IMR-90 (cell line): ENCODE results near the gene ADGRL3. TPM values are rescaled to one million over a fixed set of nuclear protein-coding genes. Genes with fewer than 3 reads are reported as not detected.

Experiments used
- ATAC-seq: fragments of 200-7000 bp; cut with Tn5 transposase; 2 replicates; pipeline ENCODE4 v1.9.1; 2020; ENCODE audit warnings: low read depth, mild to moderate bottlenecking, moderate library complexity
- BruUV-seq: library from RNA; stranded (reverse); fragments of 400-500 nt; replicated peaks from 2 replicates; lab custom pipeline; 2021; lab: Mats Ljungman, UMichigan
- CTCF ChIA-PET: fragments of 300-600 bp; formaldehyde crosslinking; extraction: SDS; loops from one replicate; lab custom pipeline; 2021; ENCODE audit warnings: antibody characterized with exemption; lab: Yijun Ruan, JAX
- POLR2A ChIA-PET: fragments of 300-600 bp; sonication (Branson Sonifier 250); formaldehyde crosslinking; loops from one replicate; lab custom pipeline; 2022; ENCODE audit warnings: antibody characterized with exemption; ENCODE audit not compliant: unreplicated experiment; lab: Charles Lee
- DNase-seq: peaks from one replicate; pipeline ENCODE4 v3.0.0; 2013
- H2AFZ ChIP-seq: replicated peaks from 2 replicates; pipeline ENCODE3; 2013; ENCODE audit warnings: low read length, mild to moderate bottlenecking; ENCODE audit not compliant: poor library complexity
- H2AK5ac ChIP-seq: 2 replicates; pipeline ENCODE4 v1.6.1; 2013; ENCODE audit warnings: low read depth, low read length, inconsistent platforms
- H2AK9ac ChIP-seq: replicated peaks from 2 replicates; pipeline ENCODE3; 2013; ENCODE audit warnings: mild to moderate bottlenecking, low read depth, low read length, moderate library complexity; ENCODE audit not compliant: poor library complexity
- H2BK120ac ChIP-seq: 2 replicates; pipeline ENCODE4 v1.6.1; 2013; ENCODE audit warnings: low read depth, low read length, inconsistent platforms
- H2BK15ac ChIP-seq: 3 replicates; pipeline ENCODE4 v1.6.1; 2013; ENCODE audit warnings: low read depth, low read length, inconsistent platforms
- H2BK20ac ChIP-seq: 2 replicates; pipeline ENCODE4 v1.6.1; 2013; ENCODE audit warnings: low read depth, mild to moderate bottlenecking, inconsistent platforms, low read length, moderate library complexity
- H2BK5ac ChIP-seq: 2 replicates; pipeline ENCODE4 v1.6.1; 2013; ENCODE audit warnings: mild to moderate bottlenecking, low read depth, low read length, inconsistent platforms; ENCODE audit not compliant: poor library complexity, severe bottlenecking
- H3K14ac ChIP-seq: replicated peaks from 2 replicates; pipeline ENCODE4 v1.6.1; 2013; ENCODE audit warnings: low read depth, low read length, inconsistent platforms
- H3K18ac ChIP-seq: 2 replicates; pipeline ENCODE4 v1.6.1; 2013; ENCODE audit warnings: low read depth, low read length, control low read depth
- H3K23ac ChIP-seq: 2 replicates; pipeline ENCODE4 v1.6.1; 2013; ENCODE audit warnings: low read depth, low read length, inconsistent platforms
- H3K27ac ChIP-seq: 2 replicates; pipeline ENCODE4 v1.5.1; 2013; ENCODE audit warnings: mild to moderate bottlenecking, control low read depth, low read length; ENCODE audit not compliant: insufficient read depth
- H3K27me3 ChIP-seq: 2 replicates; pipeline ENCODE4 v1.6.1; 2013; ENCODE audit warnings: low read length; ENCODE audit not compliant: control insufficient read depth, insufficient read depth
- H3K36me3 ChIP-seq: 2 replicates; pipeline ENCODE4 v1.6.1; 2013; ENCODE audit warnings: low read length, mixed read lengths; ENCODE audit not compliant: control insufficient read depth, insufficient read depth
- H3K4ac ChIP-seq: 2 replicates; pipeline ENCODE4 v1.6.1; 2013; ENCODE audit warnings: low read depth, low read length, inconsistent platforms
- H3K4me1 ChIP-seq: 2 replicates; pipeline ENCODE4 v1.6.1; 2013; ENCODE audit warnings: low read length, mixed read lengths; ENCODE audit not compliant: control insufficient read depth, insufficient read depth
- H3K4me2 ChIP-seq: 2 replicates; pipeline ENCODE4 v1.6.1; 2013; ENCODE audit warnings: low read depth, mild to moderate bottlenecking, control low read depth, low read length, moderate library complexity
- H3K4me3 ChIP-seq: 2 replicates; pipeline ENCODE4 v1.5.1; 2013; ENCODE audit warnings: low read depth, mild to moderate bottlenecking, control low read depth, low read length, moderate library complexity; ENCODE audit not compliant: insufficient read depth
- H3K56ac ChIP-seq: 2 replicates; pipeline ENCODE4 v1.6.1; 2013; ENCODE audit warnings: low read length, inconsistent platforms; ENCODE audit not compliant: insufficient read depth; ENCODE audit errors: extremely low read depth
- H3K79me1 ChIP-seq, 2 experiments: 2 replicates each; pipeline ENCODE4 v1.6.1; 2013; ENCODE audit warnings: low read length in 2 of 2, inconsistent platforms in 1 of 2, low read depth in 1 of 2
- H3K9ac ChIP-seq: 2 replicates; pipeline ENCODE4 v1.6.1; 2013; ENCODE audit warnings: low read depth, low read length, control low read depth
- H3K9me1 ChIP-seq: 2 replicates; pipeline ENCODE4 v1.6.1; 2013; ENCODE audit warnings: low read length, inconsistent platforms; ENCODE audit not compliant: insufficient read depth
- H3K9me3 ChIP-seq: 2 replicates; pipeline ENCODE4 v1.6.1; 2013; ENCODE audit warnings: low read length; ENCODE audit not compliant: control insufficient read depth, insufficient read depth
- H4K20me1 ChIP-seq: 2 replicates; pipeline ENCODE4 v1.6.1; 2013; ENCODE audit warnings: low read length, inconsistent platforms; ENCODE audit not compliant: insufficient read depth
- H4K5ac ChIP-seq: 2 replicates; pipeline ENCODE4 v1.6.1; 2013; ENCODE audit warnings: mild to moderate bottlenecking, low read depth, low read length, control low read depth
- H4K8ac ChIP-seq, 2 experiments: 2 replicates each; pipeline ENCODE4 v1.6.1; 2013; ENCODE audit warnings: low read depth in 2 of 2, low read length in 2 of 2, control low read depth in 1 of 2, inconsistent platforms in 1 of 2
- H4K91ac ChIP-seq: 2 replicates; pipeline ENCODE4 v1.6.1; 2013; ENCODE audit warnings: low read depth, low read length, inconsistent platforms; ENCODE audit not compliant: insufficient read depth
- WGBS, 2 experiments: methylation state at CpG; one replicate each; pipeline versions ENCODE4 v1.1.5 to v1.1.7; 2013; ENCODE audit warnings: missing lambda C conversion rate in 2 of 2; ENCODE audit not compliant: insufficient read length in 1 of 2; ENCODE audit errors: extremely low coverage in 2 of 2; 5-methylcytosine and 5-hydroxymethylcytosine counted together
- dilution Hi-C: fragments of 300-500 bp; cut with HindIII; formaldehyde crosslinking; loops from one replicate; pipeline ENCODE4 v1.14.3; 2018; ENCODE audit warnings: low sequenced_read_pairs; ENCODE audit not compliant: unreplicated experiment
- in situ Hi-C: fragments of 300-500 bp; cut with MboI; formaldehyde crosslinking; loops from 3 replicates; pipeline ENCODE4 v1.14.3; 2019; ENCODE audit warnings: low sequenced_read_pairs, inconsistent platforms, mixed read lengths
- intact Hi-C: fragments of 100-400 bp; cut with micrococcal nuclease; formaldehyde crosslinking; loops from 2 replicates; pipeline ENCODE4 v1.10.0; 2022
- polyA plus RNA-seq, 3 experiments: library from polyadenylated mRNA; depleted of rRNA; stranded (reverse); fragments of >200 nt; gene quantifications; 2 replicates each; pipeline ENCODE4 v1.2.3, GENCODE V29; 2012; ENCODE audit warnings: low replicate concordance in 1 of 3
- total RNA-seq: library from RNA; depleted of rRNA; stranded (reverse); fragments of >200 nt; gene quantifications from 2 replicates; pipeline ENCODE4 v1.2.3, GENCODE V29; 2012
- TF ChIP-seq, protein P1 (sequence below): fragments of 150-350 bp; IDR thresholded peaks from 2 replicates; pipeline ENCODE4 v1.6.1; 2016; ENCODE audit warnings: low read depth, mild to moderate bottlenecking, low read length, moderate library complexity, borderline replicate concordance

The ADGRL3 gene
- total and polyA plus RNA-seq, 2 of the 4 experiments (the other 2 are of a cell fraction): 0.46 to 2.5 TPM

GRCh38 chr4:61740886-61741285 lies 540.8 kb downstream of the ADGRL3 start:
- no peak overlapping the region for H2AK5ac ChIP-seq
- H3K27ac ChIP-seq: no peak overlapping the region
- in situ Hi-C loops: no loop called here
- no peaks in the 10 kb centered on the region for H3K4me1 ChIP-seq
- no peaks in the 10 kb centered on the region for H3K9me1 ChIP-seq
- H4K20me1 ChIP-seq: no peaks in the 10 kb centered on the region
- TF ChIP-seq, protein P1, sequence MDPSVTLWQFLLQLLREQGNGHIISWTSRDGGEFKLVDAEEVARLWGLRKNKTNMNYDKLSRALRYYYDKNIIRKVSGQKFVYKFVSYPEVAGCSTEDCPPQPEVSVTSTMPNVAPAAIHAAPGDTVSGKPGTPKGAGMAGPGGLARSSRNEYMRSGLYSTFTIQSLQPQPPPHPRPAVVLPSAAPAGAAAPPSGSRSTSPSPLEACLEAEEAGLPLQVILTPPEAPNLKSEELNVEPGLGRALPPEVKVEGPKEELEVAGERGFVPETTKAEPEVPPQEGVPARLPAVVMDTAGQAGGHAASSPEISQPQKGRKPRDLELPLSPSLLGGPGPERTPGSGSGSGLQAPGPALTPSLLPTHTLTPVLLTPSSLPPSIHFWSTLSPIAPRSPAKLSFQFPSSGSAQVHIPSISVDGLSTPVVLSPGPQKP: no peak
- intact Hi-C loops: no loop called here
- ATAC-seq (no peak), DNase-seq (no peak)
- CTCF ChIA-PET: interaction anchor here (0.9 kb wide), 1 partner anchor 48 kb away, joined by 3 read pairs; no protein-coding TSS in a partner anchor
- H3K27me3 ChIP-seq: no peaks in the 10 kb centered on the region
- H3K18ac ChIP-seq: no peak overlapping the region
- no peak overlapping the region for H3K4me2 ChIP-seq
- no peak overlapping the region for H4K91ac ChIP-seq
- no peak overlapping the region for H2BK20ac ChIP-seq
- no peaks in the 10 kb centered on the region for H3K9me3 ChIP-seq
- no peak overlapping the region for H3K23ac ChIP-seq
- H3K36me3 ChIP-seq: no peaks in the 10 kb centered on the region
- H3K79me1 ChIP-seq: no peaks in the 10 kb centered on the region
- no CpG with 5 or more reads among the region's 4 CpGs for WGBS, 2 experiments
- H2BK120ac ChIP-seq: no peak overlapping the region
- H2BK5ac ChIP-seq: no peak overlapping the region
- H3K56ac ChIP-seq: no peak overlapping the region
- no peak overlapping the region for H2AK9ac ChIP-seq
- no peak overlapping the region for H3K14ac ChIP-seq
- H4K8ac ChIP-seq: no peak overlapping the region
- POLR2A ChIA-PET: no interaction called here
- H2BK15ac ChIP-seq: no peak overlapping the region
- no peak overlapping the region for H4K5ac ChIP-seq
- no peak overlapping the region for H3K9ac ChIP-seq
- no peak overlapping the region for H3K4me3 ChIP-seq
- H2AFZ ChIP-seq: no peak overlapping the region
- no TSS peak for BruUV-seq
- dilution Hi-C loops: no loop called here
- no peak overlapping the region for H3K4ac ChIP-seq
